Transverse colon (tissue), 4 donors: ENCODE results near the gene YIPF7. TPM values are rescaled to one million over a fixed set of nuclear protein-coding genes. Genes with fewer than 3 reads are reported as not detected.

Experiments used
- DNase-seq: peaks from one replicate; pipeline ENCODE4 v3.0.0-alpha.2; 2019
- H3K27ac ChIP-seq, 4 donors: fragments of 200-600 bp; sonication (generic); 2 replicates each; pipeline ENCODE4 v1.5.1; 2016 to 2018; ENCODE audit warnings: inconsistent platforms in 4 of 4
- H3K27me3 ChIP-seq: fragments of 200-600 bp; sonication (generic); 2 replicates; pipeline ENCODE4 v1.5.1; 2017; ENCODE audit warnings: inconsistent platforms
- H3K36me3 ChIP-seq, 4 donors: fragments of 200-600 bp; sonication (generic); 2 replicates each; pipeline ENCODE4 v1.5.1; 2017 to 2019; ENCODE audit warnings: inconsistent platforms in 4 of 4
- H3K4me1 ChIP-seq, 4 donors: fragments of 200-600 bp; sonication (generic); 2 replicates each; pipeline ENCODE4 v1.5.1; 2017 to 2020; ENCODE audit warnings: inconsistent platforms in 4 of 4
- H3K4me3 ChIP-seq, 4 donors: fragments of 200-600 bp; sonication (generic); 1 replicate in 1 of 4; 2 replicates in 3 of 4; pipeline versions ENCODE4 v1.5.1 to v1.6.1; 2017 to 2019; ENCODE audit warnings: inconsistent platforms in 4 of 4
- H3K9me3 ChIP-seq, 2 donors: fragments of 200-600 bp; sonication (generic); 2 replicates each; pipeline ENCODE4 v1.5.1; 2017 to 2019; ENCODE audit warnings: inconsistent platforms in 2 of 2
- EP300 ChIP-seq: sonication (generic); formaldehyde crosslinking; IDR thresholded peaks from one replicate; pipeline ENCODE4 v1.6.1; 2017; ENCODE audit warnings: antibody characterized with exemption, low read depth
- POLR2A ChIP-seq: fragments of 450-650 bp; IDR thresholded peaks from one replicate; pipeline ENCODE4 v1.6.1; 2016; ENCODE audit warnings: antibody characterized with exemption, mild to moderate bottlenecking, moderate library complexity
- POLR2AphosphoS5 ChIP-seq, 3 donors: sonication (generic); formaldehyde crosslinking; IDR thresholded peaks; one replicate each; pipeline ENCODE4 v1.6.1; 2016; ENCODE audit warnings: antibody characterized with exemption in 3 of 3
- WGBS, 2 donors: methylation state at CpG; one replicate each; pipeline ENCODE4 v1.1.5; 2018; ENCODE audit warnings: low coverage in 1 of 2; 5-methylcytosine and 5-hydroxymethylcytosine counted together
- in situ Hi-C, 4 donors: fragments of 200-750 bp; cut with MboI; loops; one replicate each; pipeline versions ENCODE4 v1.15.0 to v1.15.1; 2017; ENCODE audit warnings: low sequenced_read_pairs in 3 of 4, low pct_ligation_motif_present in 1 of 4, low pct_unique_long_range_greater_than_20kb in 1 of 4
- intact Hi-C: fragments of 100-400 bp; cut with DNase I; formaldehyde crosslinking; loops from one replicate; pipeline ENCODE4 v1.15.1; 2023; ENCODE audit warnings: low total_unique reads
- total RNA-seq, 4 donors: library from RNA; depleted of rRNA; stranded (reverse); fragments of >200 nt; gene quantifications; one replicate each; pipeline ENCODE4 v1.1.0, GENCODE V29; 2016
- TF ChIP-seq, protein P1 (sequence below), 5 experiments: fragments of 200-600 bp in 3 of 5; fragments of 450-650 bp in 2 of 5; sonication (generic) in 3 of 5; IDR thresholded peaks; 1 replicate in 2 of 5; 2 replicates in 3 of 5; pipeline ENCODE4 v1.5.1; 2016 to 2017; ENCODE audit warnings: antibody characterized with exemption in 5 of 5, inconsistent platforms in 3 of 5, mild to moderate bottlenecking in 2 of 5, moderate library complexity in 1 of 5

The YIPF7 gene
- total RNA-seq, 4 donors from 2014 or later: not detected

DNA sequence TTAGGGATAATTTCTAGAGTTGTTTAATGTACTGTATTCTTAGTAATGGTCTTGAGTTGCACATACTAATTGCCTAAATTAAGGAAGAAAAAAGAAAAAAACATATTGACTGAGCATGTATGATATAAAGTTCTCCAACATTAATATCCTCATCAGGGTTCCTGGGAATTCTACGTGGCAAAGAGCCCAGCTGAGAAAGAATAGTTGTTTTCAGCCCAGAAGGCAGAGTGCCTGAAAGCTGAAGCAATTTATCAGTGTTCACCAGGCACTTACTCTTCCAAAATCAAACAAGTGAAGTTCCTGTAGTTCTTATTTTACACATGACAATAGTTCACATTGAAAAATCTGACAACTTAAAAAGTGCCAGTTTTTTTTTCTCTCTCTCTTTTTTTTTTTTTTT, 27.7 kb downstream of the YIPF7 start:
- Histone ChIP-seq H3K27me3 (no peaks in the 10 kb centered on the region), H3K27ac (no peak overlapping the region), H3K4me1 (no peaks in the 10 kb centered on the region), H3K9me3 (no peaks in the 10 kb centered on the region), H3K36me3 (no peaks in the 10 kb centered on the region), H3K4me3 (no peak overlapping the region)
- DNase-seq: no peak
- TF ChIP-seq EP300 (no peak), POLR2AphosphoS5 (IDR thresholded peaks at IDR 0.05) (no peak), POLR2A (no peak)
- TF ChIP-seq, protein P1, sequence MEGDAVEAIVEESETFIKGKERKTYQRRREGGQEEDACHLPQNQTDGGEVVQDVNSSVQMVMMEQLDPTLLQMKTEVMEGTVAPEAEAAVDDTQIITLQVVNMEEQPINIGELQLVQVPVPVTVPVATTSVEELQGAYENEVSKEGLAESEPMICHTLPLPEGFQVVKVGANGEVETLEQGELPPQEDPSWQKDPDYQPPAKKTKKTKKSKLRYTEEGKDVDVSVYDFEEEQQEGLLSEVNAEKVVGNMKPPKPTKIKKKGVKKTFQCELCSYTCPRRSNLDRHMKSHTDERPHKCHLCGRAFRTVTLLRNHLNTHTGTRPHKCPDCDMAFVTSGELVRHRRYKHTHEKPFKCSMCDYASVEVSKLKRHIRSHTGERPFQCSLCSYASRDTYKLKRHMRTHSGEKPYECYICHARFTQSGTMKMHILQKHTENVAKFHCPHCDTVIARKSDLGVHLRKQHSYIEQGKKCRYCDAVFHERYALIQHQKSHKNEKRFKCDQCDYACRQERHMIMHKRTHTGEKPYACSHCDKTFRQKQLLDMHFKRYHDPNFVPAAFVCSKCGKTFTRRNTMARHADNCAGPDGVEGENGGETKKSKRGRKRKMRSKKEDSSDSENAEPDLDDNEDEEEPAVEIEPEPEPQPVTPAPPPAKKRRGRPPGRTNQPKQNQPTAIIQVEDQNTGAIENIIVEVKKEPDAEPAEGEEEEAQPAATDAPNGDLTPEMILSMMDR (IDR thresholded peaks at IDR 0.05): no peak
- in situ Hi-C loops: loop anchor here in 2 of 4 donors (25.0 kb wide), 2 partner anchors 1486 to 1636 kb away; no protein-coding TSS in a partner anchor
- 25 to 36% methylated on average over 1 of the region's 1 CpG for WGBS, 2 donors
- intact Hi-C loops: no loop called here

DNA sequence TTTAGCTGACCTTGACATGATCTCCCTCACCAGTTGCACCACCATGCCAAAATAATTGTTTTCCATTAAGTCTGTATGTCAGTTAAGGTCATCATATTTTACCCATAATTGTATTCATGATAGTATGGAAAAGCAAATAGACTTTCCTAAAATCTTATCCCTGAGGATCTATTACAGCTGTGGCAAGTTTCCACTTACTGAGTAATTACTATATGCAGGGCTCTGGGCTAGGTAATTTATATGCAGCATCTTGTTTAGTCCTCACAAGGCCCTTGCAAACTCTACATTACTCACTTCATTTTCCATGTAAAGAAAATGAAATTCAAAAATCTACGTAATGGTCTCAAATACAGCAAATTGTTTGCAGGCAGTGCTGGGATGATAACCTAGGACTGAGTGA, 34.8 kb downstream of the YIPF7 start:
- no peaks in the 10 kb centered on the region for H3K4me1 ChIP-seq
- in situ Hi-C loops: loop anchor here in 2 of 4 donors (25.0 kb wide), 2 partner anchors 1479 to 1629 kb away; no protein-coding TSS in a partner anchor
- no peaks in the 10 kb centered on the region for H3K9me3 ChIP-seq
- H3K27me3 ChIP-seq: no peaks in the 10 kb centered on the region
- DNase-seq: no peak
- no peak overlapping the region for H3K27ac ChIP-seq
- H3K4me3 ChIP-seq: no peak overlapping the region
- H3K36me3 ChIP-seq: no peaks in the 10 kb centered on the region
- WGBS, 2 donors: 74 to 82% methylated on average over 1 of the region's 1 CpG
- intact Hi-C loops: no loop called here
- TF ChIP-seq EP300 (no peak), POLR2AphosphoS5 (IDR thresholded peaks at IDR 0.05) (no peak), POLR2A (no peak)
- TF ChIP-seq, protein P1 (IDR thresholded peaks at IDR 0.05): no peak

DNA sequence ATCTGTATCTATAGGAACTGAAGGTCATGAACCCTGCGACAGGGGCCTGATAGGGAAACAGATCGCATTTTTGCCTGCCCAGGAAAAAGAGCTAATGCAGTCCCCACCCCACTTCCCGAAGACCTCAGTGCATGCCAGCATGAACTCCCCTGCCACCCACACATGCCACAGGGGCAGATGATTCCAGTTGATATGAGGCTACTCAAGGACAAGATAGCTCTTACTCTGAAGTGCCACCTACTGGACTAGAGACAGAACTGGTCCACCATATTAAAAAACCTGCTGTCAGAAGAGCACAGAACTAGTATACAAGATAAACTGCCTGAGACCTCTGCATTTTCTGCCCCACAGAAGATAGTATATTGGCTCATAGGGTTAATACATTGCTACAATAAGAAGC, 68.0 kb downstream of the YIPF7 start:
- H3K9me3 ChIP-seq: no peaks in the 10 kb centered on the region
- TF ChIP-seq, protein P1 (IDR thresholded peaks at IDR 0.05): no peak
- TF ChIP-seq POLR2AphosphoS5 (IDR thresholded peaks at IDR 0.05) (no peak), POLR2A (no peak), EP300 (no peak)
- in situ Hi-C loops (no loop called here), intact Hi-C loops (no loop called here)
- no peaks in the 10 kb centered on the region for H3K36me3 ChIP-seq
- no peak overlapping the region for H3K27ac ChIP-seq
- no peaks in the 10 kb centered on the region for H3K4me1 ChIP-seq
- no peaks in the 10 kb centered on the region for H3K27me3 ChIP-seq
- no peak for DNase-seq
- WGBS, 2 donors: 80% methylated on average over 3 of the region's 3 CpGs; no CpG with 5 or more reads in 1 of the 2 donors
- H3K4me3 ChIP-seq: no peak overlapping the region

DNA sequence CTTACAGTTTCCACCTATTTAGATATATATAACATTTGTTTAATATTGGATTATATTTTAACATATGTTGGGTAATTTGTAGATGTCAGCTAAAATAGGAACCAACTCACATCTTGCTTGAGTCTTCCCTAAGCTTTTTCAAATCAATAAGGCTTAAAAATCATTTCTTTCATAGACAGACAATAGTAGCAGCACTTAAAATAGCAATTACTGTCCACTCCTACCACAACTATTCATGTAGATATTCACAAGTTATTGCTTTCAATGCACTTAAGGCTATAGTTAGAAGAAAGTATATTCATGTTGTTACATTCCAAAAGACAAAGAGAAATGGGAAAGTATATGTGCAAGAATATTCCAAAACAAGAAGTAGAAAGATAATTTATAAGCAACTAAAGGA, 71.2 kb downstream of the YIPF7 start:
- in situ Hi-C loops (no loop called here), intact Hi-C loops (no loop called here)
- no peak overlapping the region for H3K4me3 ChIP-seq
- no peak overlapping the region for H3K27ac ChIP-seq
- no peaks in the 10 kb centered on the region for H3K36me3 ChIP-seq
- H3K27me3 ChIP-seq: no peaks in the 10 kb centered on the region
- no peak for DNase-seq
- TF ChIP-seq, protein P1 (IDR thresholded peaks at IDR 0.05): no peak
- no peak for TF ChIP-seq POLR2A
- H3K4me1 ChIP-seq: no peaks in the 10 kb centered on the region
- H3K9me3 ChIP-seq: no peaks in the 10 kb centered on the region
